Measurements from ENCODE around the gene MYO7A.

MYO7A gene

DNA sequence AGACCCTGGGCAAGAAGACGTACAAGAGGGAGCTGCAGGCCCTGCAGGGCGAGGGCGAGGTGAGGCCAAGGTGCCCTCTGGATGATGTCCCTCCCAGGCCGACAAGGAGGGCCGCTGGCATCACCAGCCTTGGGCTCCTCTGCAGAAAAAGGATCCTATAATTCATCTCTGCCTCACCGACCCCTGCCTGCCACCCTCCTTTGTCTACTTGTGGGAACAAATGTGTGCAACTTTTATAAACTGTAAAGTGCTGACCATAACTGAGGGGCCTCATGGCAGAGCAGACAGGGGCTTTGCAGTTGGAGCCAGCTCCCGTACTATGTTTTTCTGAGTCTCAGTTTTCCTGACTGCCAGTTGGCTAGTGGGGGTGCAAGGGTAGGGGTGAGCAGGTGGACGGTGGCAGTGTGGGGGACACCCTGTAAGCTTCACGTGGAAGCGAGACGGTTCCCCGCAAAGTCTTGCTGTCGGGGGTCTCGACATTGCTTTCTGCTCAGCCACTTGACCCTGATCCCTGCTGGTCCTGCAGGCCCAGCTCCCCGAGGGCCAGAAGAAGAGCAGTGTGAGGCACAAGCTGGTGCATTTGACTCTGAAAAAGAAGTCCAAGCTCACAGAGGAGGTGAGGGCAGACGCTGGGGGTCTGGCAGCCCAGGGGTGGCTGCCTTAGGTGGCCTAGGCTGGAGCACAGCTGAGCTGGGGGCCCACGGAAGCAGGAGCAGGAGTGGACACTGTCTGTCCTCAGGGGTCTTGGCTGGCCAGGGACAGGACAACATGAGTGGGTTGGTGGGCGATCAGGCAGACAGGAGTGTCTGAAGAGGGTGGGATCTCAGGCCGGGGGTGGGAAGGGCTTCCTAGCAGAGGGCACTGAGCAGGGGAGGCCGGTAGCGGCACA is 54.7 kb downstream of the MYO7A start:
- H3K4me1 ChIP-seq = peaks cover 7 to 41% (median 20%) of the 10 kb centered on the region in 10 experiments; a peak in 18 of 20 replicates
- no peaks in the 10 kb centered on the region for H3K9me3 ChIP-seq (replicated peaks in 1 of 11)

GRCh38 chr11:77183431-77183984 is 55.5 kb downstream of the MYO7A start:
- no peak for TF ChIP-seq Cebpa-rat (IDR thresholded peaks at IDR 0.05)
- Histone ChIP-seq H3K27ac (no peak overlapping the region), H3K4me2 (no peak overlapping the region), H3K9ac (no peak overlapping the region), H3K9me3 (replicated peaks in 1 of 11) (no peaks in the 10 kb centered on the region), H3K27me3 (no peaks in the 10 kb centered on the region), H4K20me1 (peaks cover 0 to 10% (median 0%) of the 10 kb centered on the region in 11 experiments; a peak in 2 of 22 replicates), H3K36me3 (peaks cover 0 to 75% (median 0%) of the 10 kb centered on the region in 11 experiments; a peak in 5 of 22 replicates), H3K4me3 (no peak overlapping the region), H3K4me1 (peaks cover 7 to 46% (median 21%) of the 10 kb centered on the region in 10 experiments; a peak in 18 of 20 replicates)

More for the DNA sequence above, 54.7 kb downstream of the MYO7A start:
- TF ChIP-seq Cebpa-rat (IDR thresholded peaks at IDR 0.05) = no peak
- peaks cover 0 to 79% (median 0%) of the 10 kb centered on the region in 11 experiments; a peak in 5 of 22 replicates for H3K36me3 ChIP-seq
- H3K4me3 ChIP-seq = no peak overlapping the region
- H3K9ac ChIP-seq = no peak overlapping the region; a peak in 1 of 22 replicates
- H3K27ac ChIP-seq = no peak overlapping the region
- no peak overlapping the region for H3K4me2 ChIP-seq
- H3K27me3 ChIP-seq = no peaks in the 10 kb centered on the region
- H4K20me1 ChIP-seq = peaks cover 0 to 9% (median 0%) of the 10 kb centered on the region in 11 experiments; a peak in 2 of 22 replicates

GRCh38 chr11:77184136-77184860 is 56.3 kb downstream of the MYO7A start:
- H3K4me1 ChIP-seq = peaks cover 7 to 46% (median 21%) of the 10 kb centered on the region in 10 experiments; a peak in 18 of 20 replicates
- peaks cover 0 to 75% (median 0%) of the 10 kb centered on the region in 11 experiments; a peak in 5 of 22 replicates for H3K36me3 ChIP-seq
- no peak overlapping the region for H3K27ac ChIP-seq
- peak overlapping the region in 4 of 11 experiments; percentile 8 to 57 (median 28); a peak in 3 of 22 replicates for H3K4me2 ChIP-seq
- TF ChIP-seq Cebpa-rat (IDR thresholded peaks at IDR 0.05) = no peak
- H3K27me3 ChIP-seq = no peaks in the 10 kb centered on the region
- no peak overlapping the region for H3K9ac ChIP-seq
- no peak overlapping the region for H3K4me3 ChIP-seq
- H3K9me3 ChIP-seq (replicated peaks in 1 of 11) = no peaks in the 10 kb centered on the region
- H4K20me1 ChIP-seq = peaks cover 0 to 15% (median 0%) of the 10 kb centered on the region in 11 experiments; a peak in 3 of 22 replicates

- Histone ChIP-seq H3K36me3 (peaks cover 0 to 75% (median 0%) of the 10 kb centered on the region in 11 experiments; a peak in 4 of 22 replicates), H4K20me1 (peaks cover 0 to 16% (median 0%) of the 10 kb centered on the region in 11 experiments; a peak in 3 of 22 replicates), H3K9ac (no peak overlapping the region), H3K27ac (no peak overlapping the region), H3K4me2 (peak overlapping the region in 3 of 11 experiments; percentile 57 to 67 (median 57); a peak in 6 of 22 replicates), H3K9me3 (replicated peaks in 1 of 11) (no peaks in the 10 kb centered on the region), H3K27me3 (no peaks in the 10 kb centered on the region), H3K4me1 (peaks cover 7 to 46% (median 23%) of the 10 kb centered on the region in 10 experiments; a peak in 18 of 20 replicates), H3K4me3 (no peak overlapping the region)
- no peak for TF ChIP-seq Cebpa-rat (IDR thresholded peaks at IDR 0.05)
These were observed 58.3 kb downstream of the MYO7A start for GRCh38 chr11:77186302-77186701.

DNA sequence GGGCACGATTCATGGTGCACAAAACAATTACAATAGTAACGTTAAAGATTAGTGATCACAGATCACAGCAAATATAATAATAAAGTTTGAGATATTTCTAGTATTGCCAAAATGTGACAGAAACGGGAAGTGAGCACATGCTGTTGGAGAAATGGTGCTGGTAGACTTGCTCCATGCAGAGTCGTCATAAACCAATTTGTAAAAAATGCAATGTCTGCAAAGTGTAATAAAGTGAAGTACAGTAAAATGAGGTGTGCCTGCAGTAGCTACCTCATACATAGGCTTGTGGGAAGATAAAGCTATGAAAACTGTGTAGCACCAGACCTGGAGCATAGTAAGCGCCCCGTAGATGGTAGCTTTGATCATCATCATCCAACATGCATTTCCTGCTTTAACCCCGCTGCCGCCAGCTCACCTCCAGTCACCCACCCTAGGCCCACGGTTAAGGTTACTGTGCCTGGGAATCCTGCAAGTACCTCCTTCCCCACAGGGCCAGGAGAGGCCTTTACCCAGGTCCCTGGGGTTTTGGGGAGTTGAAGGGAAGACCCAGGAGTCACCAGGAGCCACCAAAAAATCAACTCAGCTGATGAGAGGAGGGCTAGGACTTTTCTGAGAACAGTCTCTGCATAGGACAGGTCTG is 59.2 kb downstream of the MYO7A start:
- Histone ChIP-seq H3K27ac (no peak overlapping the region), H4K20me1 (peaks cover 0 to 25% (median 0%) of the 10 kb centered on the region in 11 experiments; a peak in 3 of 22 replicates), H3K9ac (no peak overlapping the region), H3K27me3 (no peaks in the 10 kb centered on the region), H3K36me3 (peaks cover 0 to 75% (median 0%) of the 10 kb centered on the region in 11 experiments; a peak in 4 of 22 replicates), H3K9me3 (replicated peaks in 1 of 11) (no peaks in the 10 kb centered on the region), H3K4me1 (peaks cover 7 to 46% (median 25%) of the 10 kb centered on the region in 10 experiments; a peak in 18 of 20 replicates), H3K4me2 (peak overlapping the region in 4 of 11 experiments; percentile 26 to 67 (median 57); a peak in 7 of 22 replicates), H3K4me3 (no peak overlapping the region)
- TF ChIP-seq Cebpa-rat (IDR thresholded peaks at IDR 0.05) = no peak

DNA sequence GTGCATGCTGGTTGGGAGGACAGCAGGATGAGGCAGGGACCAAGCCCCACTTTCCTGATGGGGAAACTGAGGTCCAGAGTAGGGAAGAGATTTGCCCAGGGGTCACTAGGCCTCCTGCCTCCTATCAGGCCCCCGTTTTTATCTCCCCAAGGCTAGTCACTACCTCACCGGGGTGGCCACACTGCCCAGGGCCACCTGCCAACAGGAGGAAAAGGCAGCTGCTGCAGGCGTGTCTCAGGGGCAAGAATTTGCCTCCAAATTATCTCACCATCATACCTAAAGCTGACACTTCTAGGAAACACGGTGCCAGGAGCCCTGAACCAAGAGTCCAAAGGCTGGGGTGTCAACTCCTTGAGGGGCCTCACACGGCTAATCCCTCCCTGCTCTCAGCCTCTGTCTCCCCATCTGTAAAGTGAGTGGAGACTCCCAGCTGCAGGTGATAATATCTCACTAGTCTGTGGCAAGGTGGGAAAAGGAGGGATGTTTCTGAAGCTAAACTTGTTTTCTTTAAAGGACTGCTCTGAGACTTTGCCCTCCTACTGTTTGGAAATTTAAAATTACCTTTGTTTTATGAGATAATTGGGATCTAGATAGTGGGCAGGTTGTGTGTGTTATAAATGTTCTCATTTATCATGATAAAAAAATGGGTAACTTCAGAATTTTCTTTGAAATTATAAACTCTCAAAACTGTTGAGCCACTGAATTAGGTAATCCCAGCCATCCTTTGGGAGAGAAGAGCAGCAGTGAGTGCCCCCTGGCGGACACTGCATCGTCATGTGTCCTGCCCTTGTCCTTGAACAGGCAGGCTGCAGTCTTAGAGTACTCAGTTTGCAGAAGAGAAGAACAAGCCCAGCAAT is 60.0 kb downstream of the MYO7A start:
- Histone ChIP-seq H3K4me1 (peaks cover 7 to 46% (median 25%) of the 10 kb centered on the region in 10 experiments; a peak in 18 of 20 replicates), H3K36me3 (peaks cover 0 to 75% (median 0%) of the 10 kb centered on the region in 11 experiments; a peak in 4 of 22 replicates), H3K9me3 (replicated peaks in 1 of 11) (peaks cover 0 to 2% (median 0%) of the 10 kb centered on the region in 11 experiments; a peak in 1 of 22 replicates), H3K4me2 (peak overlapping the region in 4 of 11 experiments; percentile 26 to 67 (median 57); a peak in 7 of 22 replicates), H3K9ac (0 out of 22 replicates have a peak overlapping the region, but pooled peaks of 1 of the 11 experiments have one; percentile 5), H4K20me1 (peaks cover 0 to 31% (median 0%) of the 10 kb centered on the region in 11 experiments; a peak in 5 of 22 replicates), H3K27me3 (no peaks in the 10 kb centered on the region), H3K27ac (no peak overlapping the region), H3K4me3 (no peak overlapping the region)
- no peak for TF ChIP-seq Cebpa-rat (IDR thresholded peaks at IDR 0.05)

Data from BLaER1 treated with 17β-estradiol and CSF1 and Interleukin-3, amounts not matched to agents 10 nM and 100 nM (cell line).